Astrocyte (in vitro differentiated cells and primary cell): ENCODE measurements around the gene TMC5.

ENCODE experiments used
- EZH2 ChIP-seq: IDR thresholded peaks from 2 replicates; pipeline ENCODE4 v1.6.1; 2012; ENCODE audit warnings: mild to moderate bottlenecking, low read length, inconsistent platforms; ENCODE audit not compliant: insufficient read depth
- TF ChIP-seq, protein P1 (sequence below): IDR thresholded peaks from 2 replicates; pipeline ENCODE4 v1.5.1; 2011; ENCODE audit warnings: low read depth, mild to moderate bottlenecking, inconsistent platforms, low read length, moderate library complexity; ENCODE audit not compliant: insufficient read depth

DNA sequence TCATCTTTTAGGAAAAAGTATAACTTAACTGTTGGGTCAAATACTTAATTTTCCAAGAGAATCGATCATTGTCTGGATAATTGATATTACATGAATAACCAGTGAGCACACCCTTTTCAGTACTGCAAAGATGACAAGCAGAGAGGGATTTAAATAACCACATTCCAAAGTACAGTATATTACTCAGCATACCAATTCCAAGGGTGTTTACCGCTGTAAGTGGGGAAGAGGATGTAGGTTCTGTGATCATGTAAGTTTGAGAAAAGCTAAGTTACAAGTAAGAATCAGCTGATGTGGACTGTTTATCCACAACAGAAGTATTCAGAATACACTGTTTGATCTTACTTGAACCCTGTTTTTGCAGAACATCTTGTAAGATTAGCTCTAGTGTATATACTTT is 98.1 kb downstream of the TMC5 start:
- TF ChIP-seq, protein P1, sequence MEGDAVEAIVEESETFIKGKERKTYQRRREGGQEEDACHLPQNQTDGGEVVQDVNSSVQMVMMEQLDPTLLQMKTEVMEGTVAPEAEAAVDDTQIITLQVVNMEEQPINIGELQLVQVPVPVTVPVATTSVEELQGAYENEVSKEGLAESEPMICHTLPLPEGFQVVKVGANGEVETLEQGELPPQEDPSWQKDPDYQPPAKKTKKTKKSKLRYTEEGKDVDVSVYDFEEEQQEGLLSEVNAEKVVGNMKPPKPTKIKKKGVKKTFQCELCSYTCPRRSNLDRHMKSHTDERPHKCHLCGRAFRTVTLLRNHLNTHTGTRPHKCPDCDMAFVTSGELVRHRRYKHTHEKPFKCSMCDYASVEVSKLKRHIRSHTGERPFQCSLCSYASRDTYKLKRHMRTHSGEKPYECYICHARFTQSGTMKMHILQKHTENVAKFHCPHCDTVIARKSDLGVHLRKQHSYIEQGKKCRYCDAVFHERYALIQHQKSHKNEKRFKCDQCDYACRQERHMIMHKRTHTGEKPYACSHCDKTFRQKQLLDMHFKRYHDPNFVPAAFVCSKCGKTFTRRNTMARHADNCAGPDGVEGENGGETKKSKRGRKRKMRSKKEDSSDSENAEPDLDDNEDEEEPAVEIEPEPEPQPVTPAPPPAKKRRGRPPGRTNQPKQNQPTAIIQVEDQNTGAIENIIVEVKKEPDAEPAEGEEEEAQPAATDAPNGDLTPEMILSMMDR: no peak
- TF ChIP-seq EZH2: no peak
